Psoas muscle (tissue), 8 donors: ENCODE results near the gene PGAP6. TPM values are rescaled to one million over a fixed set of nuclear protein-coding genes. Genes with fewer than 3 reads are reported as not detected.

Experiments
- ATAC-seq, 4 donors: fragments of 200-7000 bp; cut with Tn5 transposase; one replicate each; pipeline ENCODE4 v1.9.1; 2020; ENCODE audit warnings: moderate library complexity in 3 of 4, mild to moderate bottlenecking in 2 of 4
- DNase-seq, 2 donors: peaks; one replicate each; pipeline ENCODE4 v3.0.0-alpha.2; 2020
- H3K27ac ChIP-seq: fragments of 200-600 bp; one replicate; pipeline ENCODE4 v1.8.0; 2022
- H3K27me3 ChIP-seq, 3 donors: fragments of 200-600 bp in 1 of 3; one replicate each; pipeline versions ENCODE4 v1.6.1 to v1.8.0; 2013 to 2022; ENCODE audit warnings: low read length in 2 of 3, mild to moderate bottlenecking in 2 of 3, moderate library complexity in 1 of 3; ENCODE audit not compliant: insufficient read depth in 3 of 3
- H3K36me3 ChIP-seq, 2 donors: fragments of 200-600 bp in 1 of 2; one replicate each; pipeline versions ENCODE4 v1.6.1 to v1.8.0; 2013 to 2022; ENCODE audit warnings: low read depth in 1 of 2, mild to moderate bottlenecking in 1 of 2, moderate library complexity in 1 of 2; ENCODE audit not compliant: insufficient read depth in 1 of 2
- H3K4me1 ChIP-seq: fragments of 200-600 bp; one replicate; pipeline ENCODE4 v1.8.0; 2022
- H3K4me3 ChIP-seq: fragments of 200-600 bp; one replicate; pipeline ENCODE4 v1.8.0; 2022; ENCODE audit warnings: mild to moderate bottlenecking
- H3K9me3 ChIP-seq: fragments of 200-600 bp; one replicate; pipeline ENCODE4 v1.8.0; 2022
- WGBS, 3 donors: extraction: QIAGEN DNeasy Blood & Tissue Kit; methylation state at CpG; one replicate each; pipeline versions ENCODE4 v1.1.6 to v1.1.7; 2013; 5-methylcytosine and 5-hydroxymethylcytosine counted together
- intact Hi-C, 2 donors: fragments of 100-400 bp; cut with DNase I; formaldehyde crosslinking; loops; one replicate each; pipeline versions ENCODE4 v1.11.0 to v1.14.2; 2022
- polyA plus RNA-seq, 3 donors: library from polyadenylated mRNA; stranded (reverse); fragments of 200-250 nt; gene quantifications; one replicate each; pipeline ENCODE4 v1.2.3, GENCODE V29; 2013
- total RNA-seq, 4 donors: library from RNA; stranded (reverse); fragmentation: NEBNext Ultra II Directional in 2 of 4; extraction: Animal tissue kit (Norgen Biotek cat#: 25700) in 2 of 4; gene quantifications; one replicate each; pipeline versions ENCODE4 v1.2.1 to v1.2.4, GENCODE V29; 2021 to 2023
- TF ChIP-seq, protein P1 (sequence below): fragments of 200-600 bp; IDR thresholded peaks from one replicate; pipeline ENCODE4 v1.8.0; 2022; ENCODE audit warnings: antibody characterized with exemption
- donor health status: healthy with polysubstance abuse.
- donor health status: DM: no; HTN: no; CAD: no; lungs with moderate emphysema.
- donor health status: Bipolar disorder and iron deficiency.
- donor health status: healthy.
- donor health status: DM: yes; HTN: yes; CAD: no.
- donor health status: DM: no; HTN: no; CAD: no.
- donor health status: DM: no; HTN: no; CAD: no.
- donor health status: DM: yes; HTN: yes; CAD: no.

Gene PGAP6
- total and polyA plus RNA-seq, 7 donors = 26.0 to 46.9 (median 33.8) TPM

DNA sequence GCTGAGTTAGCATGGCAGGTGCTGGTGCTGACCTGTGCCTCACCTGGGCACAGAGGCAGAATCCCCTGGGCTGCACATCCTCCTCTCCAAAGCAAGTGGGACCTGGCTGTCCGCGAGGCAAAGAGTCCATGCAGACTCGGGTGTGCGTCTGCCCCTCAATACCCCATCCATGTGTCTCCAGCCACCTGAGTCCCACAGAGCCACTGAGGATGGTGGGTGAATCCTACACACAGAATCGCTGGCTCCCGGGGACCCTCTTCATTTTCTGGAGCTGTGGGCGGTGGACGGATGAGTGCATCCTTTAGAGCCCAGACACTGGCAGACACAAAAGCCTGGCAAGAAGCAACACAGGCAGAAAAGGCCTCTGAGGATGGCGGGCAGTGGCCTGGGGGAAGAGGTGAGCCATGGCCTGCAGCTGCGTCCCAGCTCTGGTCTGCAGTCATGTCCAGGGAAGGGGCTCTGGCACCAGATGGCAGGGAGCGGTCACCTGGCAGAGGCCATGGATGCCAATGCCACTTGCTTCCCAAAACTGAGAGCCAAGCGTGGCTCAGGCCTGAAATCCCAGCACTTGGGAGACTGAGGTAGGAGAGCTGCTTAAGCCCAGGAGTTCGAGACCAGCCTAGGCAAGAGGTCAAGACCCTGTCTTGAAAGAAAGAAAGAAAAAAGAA, 59.2 kb downstream of the PGAP6 start:
- peaks cover 0 to 9% of the 10 kb centered on the region in 2 donors for H3K36me3 ChIP-seq
- H3K27me3 ChIP-seq = no peaks in the 10 kb centered on the region
- no peaks in the 10 kb centered on the region for H3K9me3 ChIP-seq
- TF ChIP-seq, protein P1, sequence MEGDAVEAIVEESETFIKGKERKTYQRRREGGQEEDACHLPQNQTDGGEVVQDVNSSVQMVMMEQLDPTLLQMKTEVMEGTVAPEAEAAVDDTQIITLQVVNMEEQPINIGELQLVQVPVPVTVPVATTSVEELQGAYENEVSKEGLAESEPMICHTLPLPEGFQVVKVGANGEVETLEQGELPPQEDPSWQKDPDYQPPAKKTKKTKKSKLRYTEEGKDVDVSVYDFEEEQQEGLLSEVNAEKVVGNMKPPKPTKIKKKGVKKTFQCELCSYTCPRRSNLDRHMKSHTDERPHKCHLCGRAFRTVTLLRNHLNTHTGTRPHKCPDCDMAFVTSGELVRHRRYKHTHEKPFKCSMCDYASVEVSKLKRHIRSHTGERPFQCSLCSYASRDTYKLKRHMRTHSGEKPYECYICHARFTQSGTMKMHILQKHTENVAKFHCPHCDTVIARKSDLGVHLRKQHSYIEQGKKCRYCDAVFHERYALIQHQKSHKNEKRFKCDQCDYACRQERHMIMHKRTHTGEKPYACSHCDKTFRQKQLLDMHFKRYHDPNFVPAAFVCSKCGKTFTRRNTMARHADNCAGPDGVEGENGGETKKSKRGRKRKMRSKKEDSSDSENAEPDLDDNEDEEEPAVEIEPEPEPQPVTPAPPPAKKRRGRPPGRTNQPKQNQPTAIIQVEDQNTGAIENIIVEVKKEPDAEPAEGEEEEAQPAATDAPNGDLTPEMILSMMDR = no peak
- peaks cover 9% of the 10 kb centered on the region for H3K4me1 ChIP-seq
- H3K4me3 ChIP-seq = no peak overlapping the region
- no peak for DNase-seq
- H3K27ac ChIP-seq = no peak overlapping the region
- intact Hi-C loops = no loop called here
- 86 to 92% (median 91%) methylated on average over 13 of the region's 13 CpGs for WGBS, 3 donors
- ATAC-seq = no peak

DNA sequence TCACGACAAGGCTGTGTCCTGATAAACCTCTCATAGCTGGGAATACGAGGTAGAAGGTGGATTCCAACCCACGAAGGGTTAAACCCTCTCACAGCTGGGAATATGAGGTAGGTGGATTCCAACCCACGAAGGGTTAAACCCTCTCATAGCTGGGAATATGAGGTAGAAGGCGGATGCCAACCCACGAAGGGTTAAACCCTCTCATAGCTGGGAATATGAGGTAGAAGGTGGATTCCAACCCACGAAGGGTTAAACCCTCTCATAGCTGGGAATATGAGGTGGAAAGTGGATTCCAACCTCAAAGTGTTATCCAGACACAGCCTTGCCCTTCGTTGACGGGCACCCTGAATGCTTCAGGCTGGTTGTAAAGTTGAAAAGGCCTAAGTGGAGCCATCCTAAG, 60.2 kb downstream of the PGAP6 start:
- Histone ChIP-seq H3K27ac (no peak overlapping the region), H3K36me3 (peaks cover 0 to 9% of the 10 kb centered on the region in 2 donors), H3K27me3 (no peaks in the 10 kb centered on the region), H3K4me1 (peaks cover under 1% of the 10 kb centered on the region), H3K4me3 (no peak overlapping the region), H3K9me3 (no peaks in the 10 kb centered on the region)
- WGBS, 3 donors = 74 to 79% (median 79%) methylated on average over 9 of the region's 9 CpGs
- TF ChIP-seq, protein P1 = no peak
- DNase-seq (no peak), ATAC-seq (no peak)
- intact Hi-C loops = no loop called here

Other genes with a start within 250 kb of the PGAP6 start
- gene NPRL3, start 243.3 kb downstream of the PGAP6 start, total RNA-seq = 10 to 100 TPM; 21.2 to 31.2 (median 30.3) TPM
- 10 to 100 TPM; 13.9 to 23.7 (median 22.1) TPM for gene NPRL3, start 243.3 kb downstream of the PGAP6 start, polyA plus RNA-seq
- gene HBZ, start 229.3 kb downstream of the PGAP6 start, total RNA-seq = not detected
- gene HBZ, start 229.3 kb downstream of the PGAP6 start, polyA plus RNA-seq = under 1 TPM; 0.05 to 0.12 (median 0.11) TPM
- 1 to 10 TPM in 1 of 4 donors, not detected in 3; 2.9 TPM for gene HBM, start 216.0 kb downstream of the PGAP6 start, total RNA-seq
- gene HBM, start 216.0 kb downstream of the PGAP6 start, polyA plus RNA-seq = not detected
- gene HBA2, start 209.1 kb downstream of the PGAP6 start, total RNA-seq = 1,000 to 10,000 TPM in 1 of 4 donors, 100 to 1,000 TPM in 1, 10 to 100 TPM in 2; 11.9 to 1,244 (median 122) TPM
- gene HBA2, start 209.1 kb downstream of the PGAP6 start, polyA plus RNA-seq = 10 to 100 TPM; 18.5 to 24.9 (median 22.9) TPM
- gene HBA1, start 205.3 kb downstream of the PGAP6 start, total RNA-seq = 1,000 to 10,000 TPM in 1 of 4 donors, 100 to 1,000 TPM in 1, 10 to 100 TPM in 2; 22.5 to 1,513 (median 169) TPM
- 10 to 100 TPM in 1 of 3 donors, 1 to 10 TPM in 2; 6.1 to 10.3 (median 8.2) TPM for gene HBA1, start 205.3 kb downstream of the PGAP6 start, polyA plus RNA-seq
- under 1 TPM in 1 of 4 donors, not detected in 3; 0.58 TPM for gene HBQ1, start 201.5 kb downstream of the PGAP6 start, total RNA-seq
- gene HBQ1, start 201.5 kb downstream of the PGAP6 start, polyA plus RNA-seq = not detected
- 10 to 100 TPM; 23.8 to 30.3 (median 27.1) TPM for gene LUC7L, start 152.5 kb downstream of the PGAP6 start, total RNA-seq
- gene LUC7L, start 152.5 kb downstream of the PGAP6 start, polyA plus RNA-seq = 10 to 100 TPM; 36.3 to 58.9 (median 36.7) TPM
- gene FAM234A, start 147.2 kb downstream of the PGAP6 start, total RNA-seq = 100 to 1,000 TPM; 108 to 154 (median 120) TPM
- gene FAM234A, start 147.2 kb downstream of the PGAP6 start, polyA plus RNA-seq = 100 to 1,000 TPM in 1 of 3 donors, 10 to 100 TPM in 2; 54.2 to 198 (median 98.4) TPM
- 1 to 10 TPM in 3 of 4 donors, under 1 TPM in 1; 0.92 to 2.6 (median 1.3) TPM for gene RGS11, start 106.0 kb downstream of the PGAP6 start, total RNA-seq
- under 1 TPM; 0.20 to 0.69 (median 0.46) TPM for gene RGS11, start 106.0 kb downstream of the PGAP6 start, polyA plus RNA-seq
- 1 to 10 TPM in 1 of 4 donors, under 1 TPM in 2, not detected in 1; 0.59 to 4.1 (median 0.69) TPM for gene ARHGDIG, start 101.4 kb downstream of the PGAP6 start, total RNA-seq
- under 1 TPM; 0.12 to 0.28 (median 0.13) TPM for gene ARHGDIG, start 101.4 kb downstream of the PGAP6 start, polyA plus RNA-seq
- gene PDIA2, start 98.8 kb downstream of the PGAP6 start, total RNA-seq = under 1 TPM in 1 of 4 donors, not detected in 3; 0.90 TPM
- under 1 TPM in 2 of 3 donors, not detected in 1; 0.08 to 0.14 TPM for gene PDIA2, start 98.8 kb downstream of the PGAP6 start, polyA plus RNA-seq
- gene AXIN1, start 29.3 kb downstream of the PGAP6 start, total RNA-seq = 10 to 100 TPM; 12.1 to 23.2 (median 22.8) TPM
- 10 to 100 TPM; 23.5 to 32.3 (median 29.5) TPM for gene AXIN1, start 29.3 kb downstream of the PGAP6 start, polyA plus RNA-seq
- 10 to 100 TPM; 55.4 to 68.8 (median 55.9) TPM for gene MRPL28, start 11.4 kb downstream of the PGAP6 start, total RNA-seq
- 100 to 1,000 TPM in 1 of 3 donors, 10 to 100 TPM in 2; 67.1 to 126 (median 86.8) TPM for gene MRPL28, start 11.4 kb downstream of the PGAP6 start, polyA plus RNA-seq
- gene NME4, start 15.2 kb upstream of the PGAP6 start, total RNA-seq = 10 to 100 TPM; 19.5 to 39.7 (median 29.6) TPM
- gene NME4, start 15.2 kb upstream of the PGAP6 start, polyA plus RNA-seq = 10 to 100 TPM; 16.0 to 30.7 (median 22.7) TPM
- gene DECR2, start 19.9 kb upstream of the PGAP6 start, total RNA-seq = 10 to 100 TPM; 13.9 to 22.9 (median 19.6) TPM
- gene DECR2, start 19.9 kb upstream of the PGAP6 start, polyA plus RNA-seq = 10 to 100 TPM; 14.1 to 18.1 (median 15.8) TPM
- gene RAB11FIP3, start 43.7 kb upstream of the PGAP6 start, total RNA-seq = 10 to 100 TPM; 44.7 to 89.5 (median 71.5) TPM
- 10 to 100 TPM; 20.3 to 26.1 (median 26.1) TPM for gene RAB11FIP3, start 43.7 kb upstream of the PGAP6 start, polyA plus RNA-seq
- 10 to 100 TPM; 15.5 to 32.1 (median 26.8) TPM for gene CAPN15, start 145.7 kb upstream of the PGAP6 start, total RNA-seq
- 10 to 100 TPM; 14.9 to 26.4 (median 22.6) TPM for gene CAPN15, start 145.7 kb upstream of the PGAP6 start, polyA plus RNA-seq
- not detected for gene PRR35, start 178.4 kb upstream of the PGAP6 start, total RNA-seq
- not detected for gene PRR35, start 178.4 kb upstream of the PGAP6 start, polyA plus RNA-seq
- gene NHLRC4, start 185.0 kb upstream of the PGAP6 start, total RNA-seq = under 1 TPM in 3 of 4 donors, not detected in 1; 0.19 to 0.39 (median 0.27) TPM
- under 1 TPM; 0.06 to 0.38 (median 0.27) TPM for gene NHLRC4, start 185.0 kb upstream of the PGAP6 start, polyA plus RNA-seq
- 10 to 100 TPM; 18.3 to 26.3 (median 22.0) TPM for gene PIGQ, start 188.0 kb upstream of the PGAP6 start, total RNA-seq
- 10 to 100 TPM; 26.5 to 39.9 (median 27.2) TPM for gene PIGQ, start 188.0 kb upstream of the PGAP6 start, polyA plus RNA-seq
- gene RAB40C, start 208.1 kb upstream of the PGAP6 start, total RNA-seq = 10 to 100 TPM; 12.3 to 20.2 (median 14.4) TPM
- gene RAB40C, start 208.1 kb upstream of the PGAP6 start, polyA plus RNA-seq = 10 to 100 TPM; 14.7 to 16.3 (median 15.7) TPM
- 1 to 10 TPM in 2 of 4 donors, under 1 TPM in 2; 0.30 to 2.0 (median 0.82) TPM for gene WFIKKN1, start 249.0 kb upstream of the PGAP6 start, total RNA-seq
- gene WFIKKN1, start 249.0 kb upstream of the PGAP6 start, polyA plus RNA-seq = under 1 TPM; 0.31 to 0.61 (median 0.36) TPM